HG03558 (cell line): ENCODE measurements around the gene R3HDM1.
"Not testable (repeated sequence)": the region's sequence is repeated elsewhere in the genome, so short reads cannot be mapped to it uniquely, and the experiment has no call there.

ENCODE experiments used
- ATAC-seq: cut with Tn5 transposase; IDR thresholded peaks from one replicate; pipeline ENCODE4 v1.9.1; 2021; ENCODE audit warnings: moderate number of reproducible peaks; ENCODE audit not compliant: unreplicated experiment; ENCODE audit errors: extremely low read depth

Gene R3HDM1

GRCh38 chr2:135531231-135532197 is at the start of gene R3HDM1:
Gene R3HDM1, plus strand, starts transcription at chr2:135531484. Its CDS starts 73,362 bp downstream, at chr2:135604846.
- ATAC-seq = peak; percentile 79

DNA sequence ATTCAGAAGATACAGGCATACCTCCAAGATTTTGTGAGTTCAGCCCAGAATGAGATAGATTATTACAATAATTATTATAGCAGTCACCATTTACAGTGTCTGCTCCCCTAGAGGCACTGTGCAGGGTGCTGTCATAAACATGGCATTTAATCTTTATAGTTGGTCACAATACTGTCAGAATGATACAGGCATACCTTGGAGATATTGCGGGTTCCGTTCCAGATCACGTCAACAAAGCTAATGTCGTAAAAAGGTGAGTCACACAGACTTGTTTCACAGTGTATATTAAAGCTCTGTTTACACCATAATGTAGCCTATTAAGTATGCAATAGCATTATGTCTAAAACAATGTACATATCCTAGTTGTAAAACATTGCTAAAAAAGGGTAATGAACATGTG is 45.8 kb upstream of the R3HDM1 start:
- no peak for ATAC-seq

DNA sequence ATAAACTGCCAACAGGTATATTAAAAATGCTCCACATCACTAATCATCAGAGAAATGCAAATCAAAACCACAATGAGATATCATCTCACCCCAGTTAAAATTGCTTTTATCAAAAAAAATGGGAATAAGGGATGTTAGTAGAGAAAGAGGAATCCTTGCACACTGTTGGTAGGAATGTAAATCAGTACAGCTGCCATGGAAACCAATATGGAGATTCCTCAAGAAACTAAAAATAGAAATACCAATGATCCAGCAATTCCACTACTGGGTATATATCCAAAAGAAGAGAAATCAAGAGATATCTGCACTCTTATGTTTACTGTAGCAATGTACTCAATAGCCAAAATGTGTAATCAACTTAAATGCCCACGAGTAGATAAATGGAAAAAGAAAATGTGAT is 40.9 kb upstream of the R3HDM1 start:
- no peak for ATAC-seq

DNA sequence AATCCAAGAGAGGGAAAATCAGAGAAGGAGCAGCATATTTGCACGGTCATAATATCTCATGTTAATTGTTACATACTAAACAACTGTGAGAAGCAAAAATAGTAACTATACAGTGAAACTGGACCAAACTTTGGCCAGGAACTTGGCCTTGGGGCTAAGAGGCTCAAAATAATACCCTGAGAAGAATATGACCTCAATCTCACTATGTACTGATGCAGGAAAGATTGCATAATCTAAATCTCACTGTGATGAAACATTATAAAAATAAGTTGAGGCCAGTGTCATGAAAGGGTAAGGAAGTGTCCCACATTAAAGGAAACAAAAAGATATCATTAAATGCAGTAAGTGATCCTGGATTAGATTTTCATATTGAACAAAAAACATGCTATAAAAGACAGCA is 36.8 kb upstream of the R3HDM1 start:
- ATAC-seq = no peak

- ATAC-seq = no peak
These were observed 36.4 kb upstream of the R3HDM1 start for GRCh38 chr2:135494917-135495316.

- ATAC-seq = not testable (repeated sequence)
These were observed 32.7 kb upstream of the R3HDM1 start for GRCh38 chr2:135498588-135498987.

DNA sequence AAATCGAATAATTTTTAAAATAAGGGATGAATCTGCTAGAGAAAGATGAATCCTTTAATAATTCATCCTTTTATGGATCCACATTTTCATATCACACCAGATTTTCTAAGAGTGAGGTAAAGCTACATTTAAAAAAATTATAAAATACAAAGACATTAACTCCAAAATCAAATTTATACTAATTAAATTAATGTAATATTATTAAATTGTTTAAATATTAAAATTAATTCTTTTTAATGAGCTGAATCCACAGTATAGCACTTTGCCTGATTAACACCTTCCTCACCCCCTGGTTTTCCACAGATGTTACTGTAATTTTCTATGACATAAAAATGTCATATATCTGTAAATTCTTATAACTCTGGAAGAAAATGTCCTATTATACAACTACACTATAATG is 26.5 kb upstream of the R3HDM1 start:
- no peak for ATAC-seq

GRCh38 chr2:135510577-135510976 is 20.7 kb upstream of the R3HDM1 start:
- ATAC-seq = no peak

- ATAC-seq = no peak
These were observed 19.2 kb upstream of the R3HDM1 start for GRCh38 chr2:135512099-135512498.

DNA sequence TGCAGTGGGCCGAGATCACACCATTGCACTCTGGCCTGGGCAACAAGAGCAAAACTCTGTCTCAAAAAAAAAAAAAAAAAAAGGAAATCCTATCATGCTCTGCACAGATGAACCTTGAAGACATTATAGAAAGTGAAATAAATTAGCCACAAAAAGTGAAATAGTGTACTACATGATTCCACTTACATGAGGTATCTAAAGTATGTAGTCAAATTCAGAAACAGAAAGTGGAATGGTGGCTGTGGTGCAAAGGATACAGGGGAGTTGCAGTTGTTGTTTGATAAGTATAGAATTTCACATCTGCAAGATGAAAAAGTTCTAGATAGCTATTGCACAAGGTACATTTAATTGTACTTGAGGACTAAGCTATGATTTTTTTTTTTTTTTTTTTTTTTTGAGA is 5.5 kb upstream of the R3HDM1 start:
- ATAC-seq = no peak

DNA sequence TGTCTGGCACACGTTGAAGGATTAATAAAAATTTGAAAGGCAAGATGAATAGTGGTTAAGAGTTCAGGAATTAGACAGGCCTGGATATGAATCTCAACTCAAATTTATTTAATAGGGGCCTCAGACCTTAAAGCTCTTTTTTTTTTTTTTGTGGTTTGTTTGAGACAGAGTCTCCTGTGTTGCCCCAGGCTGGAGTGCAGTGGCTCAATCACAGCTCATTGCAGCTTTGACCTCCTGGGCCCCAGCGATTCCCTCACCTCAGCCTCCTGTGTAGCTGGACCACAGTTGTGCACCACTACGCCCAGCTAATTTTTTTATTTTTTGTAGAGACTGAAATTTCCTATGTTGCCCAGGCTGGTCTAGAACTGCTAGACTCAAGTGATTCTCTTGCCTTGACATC is 3.3 kb upstream of the R3HDM1 start:
- ATAC-seq = no peak

- peak; percentile 51 for ATAC-seq
These were observed 712 bp upstream of the R3HDM1 start, which contains the start of gene ZRANB3 for GRCh38 chr2:135530313-135531230. Gene ZRANB3, minus strand, starts transcription at chr2:135531218.

DNA sequence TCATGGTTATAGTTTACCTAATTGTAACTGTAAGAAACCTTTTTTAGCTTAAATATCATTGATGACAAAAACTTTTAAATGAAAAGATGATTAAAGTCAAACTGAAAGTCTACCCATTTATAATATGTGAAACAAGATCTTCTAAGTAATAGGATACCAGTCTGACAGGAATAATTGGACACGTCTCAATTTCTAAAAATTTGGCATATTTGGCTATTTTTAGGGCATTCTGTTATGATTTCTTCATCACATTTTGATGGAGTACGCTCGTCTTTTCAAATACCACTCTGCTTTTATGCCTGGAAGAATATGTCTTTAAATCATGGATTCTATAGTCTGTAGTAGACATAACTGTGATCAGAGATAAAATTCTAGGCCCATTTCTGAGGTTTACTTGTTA is 1.3 kb downstream of the R3HDM1 start:
- no peak for ATAC-seq

DNA sequence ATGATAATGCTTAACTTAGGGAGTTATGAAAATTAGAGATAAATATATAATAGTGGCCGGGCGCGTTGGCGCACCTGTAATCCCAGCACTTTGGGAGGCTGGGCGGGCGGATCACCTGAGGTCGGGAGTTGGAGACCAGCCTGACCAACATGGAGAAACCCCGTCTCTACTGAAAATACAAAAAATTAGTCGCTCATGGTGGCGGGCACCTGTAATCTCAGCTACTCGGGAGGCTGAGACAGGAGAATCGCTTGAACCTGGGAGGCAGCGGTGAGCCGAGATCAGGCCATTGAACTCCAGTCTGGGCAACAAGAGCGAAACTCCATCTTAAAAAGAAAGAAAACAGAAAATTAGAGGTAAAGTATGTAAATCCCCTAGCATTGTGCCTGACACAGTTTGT is 2.3 kb downstream of the R3HDM1 start:
- not testable (repeated sequence) for ATAC-seq

DNA sequence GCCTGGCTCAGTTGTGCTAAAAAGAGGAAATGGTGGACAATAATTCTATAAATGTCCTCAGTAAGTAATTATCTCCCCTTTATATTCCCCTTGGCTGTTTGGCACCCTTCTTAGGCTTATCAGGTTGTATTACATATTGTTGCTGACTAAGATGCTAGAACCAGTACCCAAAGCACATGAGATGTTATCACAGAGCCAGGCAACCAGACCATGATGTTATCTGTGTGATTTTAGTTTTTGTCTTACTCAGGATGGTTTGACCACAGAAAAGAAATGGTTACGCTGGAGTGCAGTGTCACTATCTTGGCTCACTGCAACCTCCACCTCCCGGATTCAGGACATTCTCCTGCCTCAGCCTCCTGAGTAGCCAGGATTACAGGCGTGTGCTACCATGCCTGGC is 15.2 kb downstream of the R3HDM1 start:
- ATAC-seq = no peak

- no peak for ATAC-seq
These were observed 16.0 kb downstream of the R3HDM1 start for GRCh38 chr2:135547311-135547710.

- no peak for ATAC-seq
These were observed 20.1 kb downstream of the R3HDM1 start for GRCh38 chr2:135551356-135551755.

DNA sequence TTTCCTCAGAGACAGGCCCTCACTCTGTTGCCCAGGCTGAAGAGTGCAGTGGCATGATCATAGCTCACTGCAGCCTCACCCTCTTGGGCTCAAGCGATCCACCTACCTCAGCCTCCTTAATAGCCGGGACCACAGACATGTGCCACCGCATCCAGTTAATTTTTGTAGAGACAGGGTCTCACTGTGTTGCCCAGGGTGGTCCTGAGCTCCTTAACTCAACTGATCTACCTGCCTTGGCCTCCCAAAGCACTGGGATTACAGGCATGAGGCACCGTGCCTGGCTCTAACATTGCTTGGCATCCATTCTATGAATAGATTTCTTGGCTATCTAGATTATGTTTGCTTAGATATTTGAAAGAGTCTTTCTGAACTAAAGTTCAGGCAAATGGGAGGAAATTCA is 21.6 kb downstream of the R3HDM1 start:
- no peak for ATAC-seq

- ATAC-seq = no peak
These were observed 24.0 kb downstream of the R3HDM1 start for GRCh38 chr2:135555311-135555710.

- ATAC-seq = no peak
These were observed 26.2 kb downstream of the R3HDM1 start for GRCh38 chr2:135557530-135557929.

GRCh38 chr2:135561925-135562324 is 30.6 kb downstream of the R3HDM1 start:
- ATAC-seq = no peak
